Neural progenitor cell (in vitro differentiated cells): Measurements from ENCODE around the gene SCGB2A2.

Experiments
- EZH2 ChIP-seq: fragments of 200-600 bp; sonication (generic); IDR thresholded peaks from 2 replicates; pipeline ENCODE4 v1.6.1; 2017; ENCODE audit warnings: antibody characterized with exemption, mild to moderate bottlenecking, moderate library complexity
- TF ChIP-seq, protein P1 (sequence below): fragments of 200-600 bp; sonication (generic); IDR thresholded peaks from 2 replicates; pipeline ENCODE4 v1.5.1; 2017; ENCODE audit warnings: antibody characterized with exemption, mild to moderate bottlenecking

DNA sequence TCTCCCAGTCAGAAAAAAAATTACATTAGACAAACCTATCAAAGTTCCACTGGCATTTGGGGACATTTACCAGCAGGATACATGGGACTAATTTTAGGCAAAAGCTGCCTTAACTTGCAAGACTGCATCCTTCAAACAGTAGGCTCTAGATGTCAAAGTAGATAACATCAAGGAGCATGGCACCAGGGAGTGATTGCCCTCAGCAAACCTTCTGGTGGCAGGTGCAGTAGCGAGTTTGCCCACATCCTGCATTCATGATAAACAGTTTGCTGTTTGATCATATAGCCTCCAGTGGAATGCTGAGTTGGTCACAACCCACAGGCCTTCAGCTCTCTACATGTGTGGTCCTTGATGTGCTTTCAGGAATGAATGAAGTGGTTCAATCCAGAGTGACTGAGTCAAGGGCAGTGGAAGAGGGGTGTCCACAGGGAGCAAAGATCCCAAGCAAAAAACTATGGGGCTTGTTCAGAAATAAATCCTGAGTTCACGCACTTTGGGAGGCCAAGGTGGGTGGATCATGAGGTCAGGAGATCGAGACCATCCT, 15.9 kb upstream of the SCGB2A2 start:
- TF ChIP-seq, protein P1, sequence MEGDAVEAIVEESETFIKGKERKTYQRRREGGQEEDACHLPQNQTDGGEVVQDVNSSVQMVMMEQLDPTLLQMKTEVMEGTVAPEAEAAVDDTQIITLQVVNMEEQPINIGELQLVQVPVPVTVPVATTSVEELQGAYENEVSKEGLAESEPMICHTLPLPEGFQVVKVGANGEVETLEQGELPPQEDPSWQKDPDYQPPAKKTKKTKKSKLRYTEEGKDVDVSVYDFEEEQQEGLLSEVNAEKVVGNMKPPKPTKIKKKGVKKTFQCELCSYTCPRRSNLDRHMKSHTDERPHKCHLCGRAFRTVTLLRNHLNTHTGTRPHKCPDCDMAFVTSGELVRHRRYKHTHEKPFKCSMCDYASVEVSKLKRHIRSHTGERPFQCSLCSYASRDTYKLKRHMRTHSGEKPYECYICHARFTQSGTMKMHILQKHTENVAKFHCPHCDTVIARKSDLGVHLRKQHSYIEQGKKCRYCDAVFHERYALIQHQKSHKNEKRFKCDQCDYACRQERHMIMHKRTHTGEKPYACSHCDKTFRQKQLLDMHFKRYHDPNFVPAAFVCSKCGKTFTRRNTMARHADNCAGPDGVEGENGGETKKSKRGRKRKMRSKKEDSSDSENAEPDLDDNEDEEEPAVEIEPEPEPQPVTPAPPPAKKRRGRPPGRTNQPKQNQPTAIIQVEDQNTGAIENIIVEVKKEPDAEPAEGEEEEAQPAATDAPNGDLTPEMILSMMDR = no peak
- TF ChIP-seq EZH2 = no peak
